EH (cell line): Measurements from ENCODE around the gene EML4.
A peak's percentile ranks its signal among the peaks of the same experiment; 100 is the strongest.
"Not testable (repeated sequence)": the region's sequence is repeated elsewhere in the genome, so short reads cannot be mapped to it uniquely, and the experiment has no call there.

Experiments
- DNase-seq: peaks from one replicate; pipeline ENCODE4 v3.0.0-alpha.2; 2015; ENCODE audit warnings: low read depth

Gene EML4

GRCh38 chr2:42172566-42172965 is 3.4 kb downstream of the EML4 start:
- no peak for DNase-seq

GRCh38 chr2:42173467-42173866 is 4.3 kb downstream of the EML4 start:
- DNase-seq, result not testable (repeated sequence)

- no peak for DNase-seq
Measured at GRCh38 chr2:42176992-42177738, 8.0 kb downstream of the EML4 start.

- DNase-seq, result no peak
Measured at GRCh38 chr2:42178335-42178734, 9.2 kb downstream of the EML4 start.

GRCh38 chr2:42180300-42180699 is 11.1 kb downstream of the EML4 start:
- no peak for DNase-seq

GRCh38 chr2:42182654-42183308 is 13.6 kb downstream of the EML4 start:
- no peak for DNase-seq

- DNase-seq, result no peak
Measured at GRCh38 chr2:42183775-42184174, 14.6 kb downstream of the EML4 start.

- no peak for DNase-seq
Measured at GRCh38 chr2:42184346-42184745, 15.2 kb downstream of the EML4 start.

GRCh38 chr2:42185220-42185921 is 16.2 kb downstream of the EML4 start:
- DNase-seq, result no peak

- DNase-seq, result no peak
Measured at GRCh38 chr2:42186366-42186765, 17.2 kb downstream of the EML4 start.

GRCh38 chr2:42186945-42187632 is 17.9 kb downstream of the EML4 start:
- no peak for DNase-seq

- DNase-seq, result no peak
Measured at GRCh38 chr2:42187886-42188285, 18.7 kb downstream of the EML4 start.

- DNase-seq, result no peak
Measured at GRCh38 chr2:42189235-42189566, 20.0 kb downstream of the EML4 start.

- DNase-seq, result no peak
Measured at GRCh38 chr2:42190191-42190590, 21.0 kb downstream of the EML4 start.

- DNase-seq, result no peak
Measured at GRCh38 chr2:42191285-42192009, 22.3 kb downstream of the EML4 start.

GRCh38 chr2:42192010-42192373 is 22.8 kb downstream of the EML4 start:
- no peak for DNase-seq

GRCh38 chr2:42192652-42193566 is 23.8 kb downstream of the EML4 start:
- DNase-seq, result peak; percentile 30

- peak; percentile 50 for DNase-seq
Measured at GRCh38 chr2:42193722-42194187, 24.6 kb downstream of the EML4 start.

GRCh38 chr2:42194428-42194827 is 25.3 kb downstream of the EML4 start:
- no peak for DNase-seq

- DNase-seq, result peak; percentile 68
Measured at GRCh38 chr2:42195559-42195958, 26.4 kb downstream of the EML4 start.

- DNase-seq, result no peak
Measured at GRCh38 chr2:42196070-42196402, 26.9 kb downstream of the EML4 start.
